HFFc6 (cell line): ENCODE data around the gene PLCXD1. TPM values are rescaled to one million over a fixed set of nuclear protein-coding genes. Genes with fewer than 3 reads are reported as not detected.
"Not testable (repeated sequence)": the region's sequence is repeated elsewhere in the genome, so short reads cannot be mapped to it uniquely, and the experiment has no call there.

ENCODE experiments used
- DNase-seq: peaks from one replicate; pipeline ENCODE4 v3.0.0-alpha.2; 2018
- H3K27ac Mint-ChIP-seq: 2 replicates; pipeline ENCODE4 v1.8.0; 2020; ENCODE audit warnings: mild to moderate bottlenecking, mixed read lengths
- H3K27me3 Mint-ChIP-seq: 2 replicates; pipeline ENCODE4 v1.8.0; 2021; ENCODE audit warnings: mild to moderate bottlenecking, moderate library complexity, mixed read lengths; ENCODE audit not compliant: insufficient read depth
- H3K36me3 Mint-ChIP-seq: 2 replicates; pipeline ENCODE4 v1.8.0; 2021; ENCODE audit warnings: low read depth, mixed read lengths
- H3K4me1 Mint-ChIP-seq: 2 replicates; pipeline ENCODE4 v1.8.0; 2020; ENCODE audit warnings: low read depth, mixed read lengths
- H3K4me3 Mint-ChIP-seq: 2 replicates; pipeline ENCODE4 v1.8.0; 2020; ENCODE audit warnings: mild to moderate bottlenecking, moderate library complexity, mixed read lengths
- H3K9me3 Mint-ChIP-seq: 2 replicates; pipeline ENCODE4 v1.8.0; 2020; ENCODE audit warnings: mild to moderate bottlenecking, mixed read lengths
- total RNA-seq, 6 experiments: library from RNA; stranded (reverse); fragmentation: NEBNext Ultra II Directional; extraction: Animal tissue kit (Norgen Biotek cat#: 25700); gene quantifications; 2 replicates in 1 of 6; 3 replicates in 5 of 6; pipeline ENCODE4 v1.2.3, GENCODE V29; 2021
- TF ChIP-seq, protein P1 (sequence below): fragments of 200-600 bp; sonication (generic); IDR thresholded peaks from 2 replicates; pipeline ENCODE4 v1.5.0; 2021; ENCODE audit warnings: antibody characterized with exemption, mild to moderate bottlenecking

Gene PLCXD1
- total RNA-seq, 6 experiments from 2014 or later: 23.4 to 30.6 (median 25.0) TPM

DNA sequence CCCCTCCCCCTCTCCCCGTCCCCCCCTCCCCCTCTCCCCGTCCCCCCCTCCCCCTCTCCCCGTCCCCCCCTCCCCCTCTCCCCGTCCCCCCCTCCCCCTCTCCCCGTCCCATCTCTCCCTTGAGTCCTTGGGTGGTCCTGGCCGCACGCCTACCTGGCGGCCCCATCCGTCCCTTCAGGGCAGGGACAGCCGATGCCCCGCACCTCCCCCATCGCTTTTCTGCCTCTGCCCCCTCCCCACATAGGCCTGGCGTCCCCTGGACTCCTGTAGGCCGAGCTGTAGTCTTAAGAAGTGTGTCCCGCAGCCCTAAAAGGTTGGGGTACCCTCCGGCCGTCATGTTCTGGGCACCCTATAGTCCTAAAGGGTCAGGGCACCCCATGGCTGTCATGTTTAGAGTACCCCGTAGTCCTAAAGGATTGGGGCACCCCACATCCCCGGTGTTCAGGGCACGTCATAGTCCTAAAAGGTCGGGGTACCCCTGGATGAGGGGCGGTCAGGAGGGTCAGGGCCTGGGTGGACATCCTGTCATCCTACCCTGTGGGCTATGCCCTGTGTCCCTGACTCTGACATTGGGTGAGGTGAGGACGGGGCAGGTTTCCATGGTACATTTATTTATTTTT lies 48.2 kb downstream of the PLCXD1 start:
- Mint-ChIP-seq H3K27ac (no peak overlapping the region), H3K9me3 (no peaks in the 10 kb centered on the region), H3K36me3 (no peaks in the 10 kb centered on the region), H3K4me1 (no peaks in the 10 kb centered on the region), H3K4me3 (no peak overlapping the region), H3K27me3 (0 out of 2 replicates have a peak, but pooled peaks cover 1% of the 10 kb centered on the region)
- TF ChIP-seq, protein P1, sequence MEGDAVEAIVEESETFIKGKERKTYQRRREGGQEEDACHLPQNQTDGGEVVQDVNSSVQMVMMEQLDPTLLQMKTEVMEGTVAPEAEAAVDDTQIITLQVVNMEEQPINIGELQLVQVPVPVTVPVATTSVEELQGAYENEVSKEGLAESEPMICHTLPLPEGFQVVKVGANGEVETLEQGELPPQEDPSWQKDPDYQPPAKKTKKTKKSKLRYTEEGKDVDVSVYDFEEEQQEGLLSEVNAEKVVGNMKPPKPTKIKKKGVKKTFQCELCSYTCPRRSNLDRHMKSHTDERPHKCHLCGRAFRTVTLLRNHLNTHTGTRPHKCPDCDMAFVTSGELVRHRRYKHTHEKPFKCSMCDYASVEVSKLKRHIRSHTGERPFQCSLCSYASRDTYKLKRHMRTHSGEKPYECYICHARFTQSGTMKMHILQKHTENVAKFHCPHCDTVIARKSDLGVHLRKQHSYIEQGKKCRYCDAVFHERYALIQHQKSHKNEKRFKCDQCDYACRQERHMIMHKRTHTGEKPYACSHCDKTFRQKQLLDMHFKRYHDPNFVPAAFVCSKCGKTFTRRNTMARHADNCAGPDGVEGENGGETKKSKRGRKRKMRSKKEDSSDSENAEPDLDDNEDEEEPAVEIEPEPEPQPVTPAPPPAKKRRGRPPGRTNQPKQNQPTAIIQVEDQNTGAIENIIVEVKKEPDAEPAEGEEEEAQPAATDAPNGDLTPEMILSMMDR: no peak
- DNase-seq: no peak

DNA sequence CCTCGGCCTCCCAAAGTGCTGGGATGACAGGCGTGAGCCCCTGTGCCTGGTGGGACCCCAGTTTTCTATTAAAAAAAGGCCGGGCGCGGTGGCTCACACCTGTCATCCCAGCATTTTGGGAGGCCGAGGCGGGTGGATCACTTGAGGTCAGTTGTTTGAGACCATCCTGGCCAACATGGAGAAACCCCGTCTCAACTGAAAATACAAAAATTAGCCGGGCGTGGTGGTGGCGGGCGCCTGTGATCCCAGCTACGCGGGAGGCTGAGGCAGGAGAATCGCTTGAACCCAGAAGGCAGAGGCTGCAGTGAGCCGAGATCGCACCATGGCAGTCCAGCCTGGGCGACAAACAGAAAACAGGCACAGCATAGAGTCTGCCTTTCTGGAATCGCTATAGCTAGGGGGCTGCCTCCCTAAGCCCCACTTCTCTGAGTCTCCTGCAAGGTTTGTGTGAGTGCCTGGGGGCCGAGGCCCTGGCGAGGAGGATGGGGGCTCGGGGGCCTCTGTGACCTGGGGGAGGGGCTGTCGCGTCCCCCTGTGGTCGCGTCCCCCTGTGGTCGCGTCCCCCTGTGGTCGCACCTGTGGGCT lies 49.1 kb downstream of the PLCXD1 start:
- DNase-seq, H3K27me3 Mint-ChIP-seq, H3K4me1 Mint-ChIP-seq, H3K27ac Mint-ChIP-seq, H3K9me3 Mint-ChIP-seq, H3K4me3 Mint-ChIP-seq, H3K36me3 Mint-ChIP-seq: not testable (repeated sequence)

DNA sequence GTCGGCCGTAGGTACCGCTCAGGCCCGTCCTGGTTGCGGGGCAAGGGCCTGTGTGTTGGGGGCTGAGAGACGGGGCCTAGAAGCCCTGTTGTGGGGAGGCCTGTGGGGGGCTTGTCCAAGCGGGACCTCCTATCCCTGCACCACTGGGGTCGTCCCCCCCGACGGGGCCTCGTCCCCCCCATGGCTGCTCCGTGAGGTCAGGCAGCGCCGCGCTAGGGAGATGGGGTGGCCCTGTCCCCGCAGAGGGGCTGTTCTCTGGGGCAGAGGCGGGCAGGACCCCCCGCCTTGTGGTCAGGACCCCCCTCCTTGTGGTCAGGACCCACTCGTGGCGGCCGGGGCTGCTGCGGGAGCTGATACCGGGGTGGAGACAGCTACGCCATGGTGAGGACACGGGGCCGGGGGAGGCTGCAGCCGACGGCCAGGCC lies 49.6 kb downstream of the PLCXD1 start:
- Mint-ChIP-seq H3K4me3 (no peak overlapping the region), H3K27ac (no peak overlapping the region), H3K36me3 (peaks cover 10% of the 10 kb centered on the region), H3K27me3 (0 out of 2 replicates have a peak, but pooled peaks cover 1% of the 10 kb centered on the region), H3K4me1 (no peaks in the 10 kb centered on the region), H3K9me3 (no peaks in the 10 kb centered on the region)
- DNase-seq: no peak
- TF ChIP-seq, protein P1: no peak

DNA sequence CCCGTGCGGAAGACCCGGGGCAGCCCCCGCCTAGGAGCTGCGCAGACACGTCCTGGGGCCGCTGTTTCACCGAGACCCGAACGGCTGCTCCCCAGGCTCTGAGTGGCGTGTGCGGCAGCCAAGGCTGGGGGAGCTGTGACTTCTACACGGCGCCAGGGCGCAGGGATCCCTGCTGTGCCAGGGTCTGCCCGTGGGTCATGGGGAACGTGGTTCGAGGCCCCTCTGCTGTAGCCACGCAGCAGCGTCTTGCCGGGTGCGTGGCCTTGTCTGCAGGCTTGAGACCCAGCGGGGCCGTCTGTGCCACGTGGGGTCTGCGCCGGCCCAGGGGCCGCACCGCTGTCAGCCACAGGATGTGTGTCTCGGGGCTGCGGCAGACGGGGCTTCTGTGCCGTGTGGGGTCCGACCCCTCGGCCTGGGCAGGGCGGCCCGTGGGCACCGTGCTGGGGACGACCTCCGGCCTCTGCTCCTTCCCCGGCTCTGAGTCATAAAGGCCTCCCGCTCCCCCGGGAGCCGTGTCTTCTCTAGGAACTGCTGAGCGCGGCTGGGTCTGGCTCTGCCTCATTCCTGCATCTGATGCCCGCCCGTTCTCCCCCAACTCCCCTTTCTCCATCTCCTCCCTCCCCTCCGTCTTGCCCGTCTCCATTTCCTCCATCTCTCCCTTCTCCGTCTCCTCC lies 50.1 kb downstream of the PLCXD1 start:
- Mint-ChIP-seq H3K27me3 (peaks cover 2% of the 10 kb centered on the region; the same call in 1 of the 2 replicates), H3K27ac (no peak overlapping the region), H3K9me3 (peaks cover 3% of the 10 kb centered on the region; the same call in 1 of the 2 replicates), H3K4me1 (no peaks in the 10 kb centered on the region), H3K4me3 (no peak overlapping the region; the same call in 1 of the 2 replicates), H3K36me3 (peaks cover 15% of the 10 kb centered on the region)
- DNase-seq: no peak
- TF ChIP-seq, protein P1: no peak

DNA sequence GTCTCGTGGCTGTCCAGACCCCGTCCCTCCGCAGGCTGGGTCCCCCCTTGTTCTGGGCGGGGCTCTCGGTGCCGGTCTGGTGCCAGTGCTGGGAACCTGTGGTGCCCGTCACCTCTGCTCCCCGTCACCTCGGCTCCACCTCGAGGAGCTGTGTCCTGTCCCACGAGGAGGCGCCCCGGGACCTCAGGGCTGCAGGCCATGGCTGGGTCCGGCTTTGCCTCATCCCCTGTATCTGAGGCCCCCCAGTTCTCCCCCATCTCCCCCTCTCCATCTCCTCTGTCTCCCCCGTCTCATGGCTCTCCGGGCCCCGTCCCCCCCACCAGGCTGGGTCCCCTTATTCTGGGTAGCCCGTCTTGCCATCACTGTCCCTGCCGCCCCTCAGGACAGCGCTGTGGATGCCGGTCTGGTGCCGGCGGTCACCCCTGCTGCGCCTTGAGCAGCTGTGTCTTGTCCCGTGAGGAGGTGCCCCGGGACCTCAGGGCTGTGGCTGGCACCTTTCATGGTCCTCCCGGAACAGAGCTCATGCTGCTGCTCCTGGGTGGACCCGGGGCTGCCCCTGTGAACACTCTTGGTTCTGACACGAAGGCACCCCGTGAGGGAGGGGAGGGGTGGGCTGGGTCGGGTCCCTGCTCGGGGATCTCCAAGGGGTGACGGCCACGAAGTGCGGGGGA lies 50.8 kb downstream of the PLCXD1 start:
- TF ChIP-seq, protein P1: no peak
- peaks cover 7% of the 10 kb centered on the region; the same call in 1 of the 2 replicates for H3K9me3 Mint-ChIP-seq
- H3K27ac Mint-ChIP-seq: no peak overlapping the region
- no peak overlapping the region; the same call in 1 of the 2 replicates for H3K4me3 Mint-ChIP-seq
- H3K27me3 Mint-ChIP-seq: peaks cover 7% of the 10 kb centered on the region
- no peak for DNase-seq
- no peaks in the 10 kb centered on the region for H3K4me1 Mint-ChIP-seq
- peaks cover 22% of the 10 kb centered on the region for H3K36me3 Mint-ChIP-seq
